Measurements from ENCODE around the gene CDK16. TPM values are rescaled to one million over a fixed set of nuclear protein-coding genes. Genes with fewer than 3 reads are reported as not detected.

Gene CDK16
- total RNA-seq, 1 donor = 61.2 TPM

GRCh38 chrX:47264483-47265173 lies 46.1 kb downstream of the CDK16 start:
- Histone ChIP-seq H3K9me3 (ENCODE audit: low read depth, low read length) (no peaks in the 10 kb centered on the region), H4K20me1 (ENCODE audit: insufficient read depth, low read length) (no peaks in the 10 kb centered on the region), H3K4me2 (ENCODE audit: insufficient read depth, low read length) (no peak overlapping the region), H3K36me3 (ENCODE audit: insufficient read depth, low read length) (no peaks in the 10 kb centered on the region), H2AFZ (ENCODE audit: low read length) (no peak overlapping the region), H3K27me3 (ENCODE audit: insufficient read depth, low read length) (peaks cover 4% of the 10 kb centered on the region), H3K27ac (ENCODE audit: low read depth, low read length) (no peak overlapping the region), H3K79me2 (ENCODE audit: insufficient read depth, low read length) (no peaks in the 10 kb centered on the region), H3K4me1 (ENCODE audit: insufficient read depth, low read length) (no peaks in the 10 kb centered on the region), H3K4me3 (ENCODE audit: insufficient read depth, low read length) (no peak overlapping the region)
- DNase-seq (ENCODE audit: insufficient read length, low spot score, missing footprints) = no peak
- no peak for TF ChIP-seq CTCF (IDR thresholded peaks at IDR 0.05; ENCODE audit: extremely low read depth, low read depth, low read length)

- DNase-seq (ENCODE audit: insufficient read length, low spot score, missing footprints) = no peak
- no peaks in the 10 kb centered on the region for H4K20me1 ChIP-seq (ENCODE audit: insufficient read depth, low read length)
- H3K27ac ChIP-seq (ENCODE audit: low read depth, low read length) = no peak overlapping the region
- H3K27me3 ChIP-seq (ENCODE audit: insufficient read depth, low read length) = peaks cover 4% of the 10 kb centered on the region
- no peak overlapping the region for H3K4me2 ChIP-seq (ENCODE audit: insufficient read depth, low read length)
- H3K4me1 ChIP-seq (ENCODE audit: insufficient read depth, low read length) = no peaks in the 10 kb centered on the region
- no peaks in the 10 kb centered on the region for H3K79me2 ChIP-seq (ENCODE audit: insufficient read depth, low read length)
- H3K4me3 ChIP-seq (ENCODE audit: insufficient read depth, low read length) = no peak overlapping the region
- no peak for TF ChIP-seq CTCF (IDR thresholded peaks at IDR 0.05; ENCODE audit: extremely low read depth, low read depth, low read length)
- H3K9me3 ChIP-seq (ENCODE audit: low read depth, low read length) = no peaks in the 10 kb centered on the region
- H3K36me3 ChIP-seq (ENCODE audit: insufficient read depth, low read length) = no peaks in the 10 kb centered on the region
- no peak overlapping the region for H2AFZ ChIP-seq (ENCODE audit: low read length)
These were observed 48.2 kb downstream of the CDK16 start for GRCh38 chrX:47266643-47267042.

GRCh38 chrX:47272013-47272408 lies 53.5 kb downstream of the CDK16 start:
- no peak for TF ChIP-seq CTCF (IDR thresholded peaks at IDR 0.05; ENCODE audit: extremely low read depth, low read depth, low read length)
- Histone ChIP-seq H3K27ac (ENCODE audit: low read depth, low read length) (no peak overlapping the region), H2AFZ (ENCODE audit: low read length) (no peak overlapping the region), H3K36me3 (ENCODE audit: insufficient read depth, low read length) (no peaks in the 10 kb centered on the region), H3K4me3 (ENCODE audit: insufficient read depth, low read length) (no peak overlapping the region), H3K79me2 (ENCODE audit: insufficient read depth, low read length) (no peaks in the 10 kb centered on the region), H4K20me1 (ENCODE audit: insufficient read depth, low read length) (no peaks in the 10 kb centered on the region), H3K27me3 (ENCODE audit: insufficient read depth, low read length) (peaks cover 3% of the 10 kb centered on the region), H3K9me3 (ENCODE audit: low read depth, low read length) (no peaks in the 10 kb centered on the region), H3K4me2 (ENCODE audit: insufficient read depth, low read length) (no peak overlapping the region), H3K4me1 (ENCODE audit: insufficient read depth, low read length) (no peaks in the 10 kb centered on the region)
- no peak for DNase-seq (ENCODE audit: insufficient read length, low spot score, missing footprints)

GRCh38 chrX:47273011-47273730 lies 54.7 kb downstream of the CDK16 start:
- H3K27me3 ChIP-seq (ENCODE audit: insufficient read depth, low read length) = peaks cover 3% of the 10 kb centered on the region
- H3K4me2 ChIP-seq (ENCODE audit: insufficient read depth, low read length) = no peak overlapping the region
- no peak overlapping the region for H2AFZ ChIP-seq (ENCODE audit: low read length)
- no peaks in the 10 kb centered on the region for H3K4me1 ChIP-seq (ENCODE audit: insufficient read depth, low read length)
- H3K79me2 ChIP-seq (ENCODE audit: insufficient read depth, low read length) = no peaks in the 10 kb centered on the region
- no peak overlapping the region for H3K4me3 ChIP-seq (ENCODE audit: insufficient read depth, low read length)
- H3K27ac ChIP-seq (ENCODE audit: low read depth, low read length) = no peak overlapping the region
- TF ChIP-seq CTCF (IDR thresholded peaks at IDR 0.05; ENCODE audit: extremely low read depth, low read depth, low read length) = no peak
- H3K9me3 ChIP-seq (ENCODE audit: low read depth, low read length) = no peaks in the 10 kb centered on the region
- no peaks in the 10 kb centered on the region for H3K36me3 ChIP-seq (ENCODE audit: insufficient read depth, low read length)
- DNase-seq (ENCODE audit: insufficient read length, low spot score, missing footprints) = no peak
- H4K20me1 ChIP-seq (ENCODE audit: insufficient read depth, low read length) = no peaks in the 10 kb centered on the region

Measured in osteoblast (primary cell).